PFSK-1 (cell line): ENCODE measurements around the gene NAV2.

Experiments used
- POLR2AphosphoS5 ChIP-seq: IDR thresholded peaks from 2 replicates; pipeline ENCODE4 v1.6.1; 2012; ENCODE audit warnings: low read depth, mild to moderate bottlenecking, control low read depth, low read length, moderate library complexity
- SIN3A ChIP-seq: IDR thresholded peaks from 2 replicates; pipeline ENCODE4 v1.6.1; 2012; ENCODE audit warnings: mild to moderate bottlenecking, low read length, moderate library complexity, borderline replicate concordance; ENCODE audit not compliant: insufficient read depth
- TF ChIP-seq, protein P1 (sequence below), 2 experiments: IDR thresholded peaks; 2 replicates each; pipeline versions ENCODE4 v1.6.1 to v1.8.0; 2011 to 2012; ENCODE audit warnings: low read depth in 2 of 2, low read length in 2 of 2, control low read depth in 1 of 2, inconsistent platforms in 1 of 2, mild to moderate bottlenecking in 1 of 2, moderate library complexity in 1 of 2; ENCODE audit not compliant: insufficient read depth in 1 of 2

GRCh38 chr11:19935507-19935906 lies 222.9 kb downstream of the NAV2 start:
- TF ChIP-seq, protein P1, sequence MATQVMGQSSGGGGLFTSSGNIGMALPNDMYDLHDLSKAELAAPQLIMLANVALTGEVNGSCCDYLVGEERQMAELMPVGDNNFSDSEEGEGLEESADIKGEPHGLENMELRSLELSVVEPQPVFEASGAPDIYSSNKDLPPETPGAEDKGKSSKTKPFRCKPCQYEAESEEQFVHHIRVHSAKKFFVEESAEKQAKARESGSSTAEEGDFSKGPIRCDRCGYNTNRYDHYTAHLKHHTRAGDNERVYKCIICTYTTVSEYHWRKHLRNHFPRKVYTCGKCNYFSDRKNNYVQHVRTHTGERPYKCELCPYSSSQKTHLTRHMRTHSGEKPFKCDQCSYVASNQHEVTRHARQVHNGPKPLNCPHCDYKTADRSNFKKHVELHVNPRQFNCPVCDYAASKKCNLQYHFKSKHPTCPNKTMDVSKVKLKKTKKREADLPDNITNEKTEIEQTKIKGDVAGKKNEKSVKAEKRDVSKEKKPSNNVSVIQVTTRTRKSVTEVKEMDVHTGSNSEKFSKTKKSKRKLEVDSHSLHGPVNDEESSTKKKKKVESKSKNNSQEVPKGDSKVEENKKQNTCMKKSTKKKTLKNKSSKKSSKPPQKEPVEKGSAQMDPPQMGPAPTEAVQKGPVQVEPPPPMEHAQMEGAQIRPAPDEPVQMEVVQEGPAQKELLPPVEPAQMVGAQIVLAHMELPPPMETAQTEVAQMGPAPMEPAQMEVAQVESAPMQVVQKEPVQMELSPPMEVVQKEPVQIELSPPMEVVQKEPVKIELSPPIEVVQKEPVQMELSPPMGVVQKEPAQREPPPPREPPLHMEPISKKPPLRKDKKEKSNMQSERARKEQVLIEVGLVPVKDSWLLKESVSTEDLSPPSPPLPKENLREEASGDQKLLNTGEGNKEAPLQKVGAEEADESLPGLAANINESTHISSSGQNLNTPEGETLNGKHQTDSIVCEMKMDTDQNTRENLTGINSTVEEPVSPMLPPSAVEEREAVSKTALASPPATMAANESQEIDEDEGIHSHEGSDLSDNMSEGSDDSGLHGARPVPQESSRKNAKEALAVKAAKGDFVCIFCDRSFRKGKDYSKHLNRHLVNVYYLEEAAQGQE (IDR thresholded peaks at IDR 0.05; ENCODE audit: insufficient read depth in 1 of 2, low read depth in 2 of 2, low read length in 2 of 2): no peak
- TF ChIP-seq SIN3A (no peak), POLR2AphosphoS5 (no peak)
